Lower lobe of right lung (tissue), 2 donors: Measurements from ENCODE around the gene TMEM175. TPM values are rescaled to one million over a fixed set of nuclear protein-coding genes. Genes with fewer than 3 reads are reported as not detected.

ENCODE experiments used
- ATAC-seq, 2 donors: fragments of 200-7000 bp; cut with Tn5 transposase; one replicate each; pipeline ENCODE4 v1.9.1; 2020 to 2022; ENCODE audit warnings: mild to moderate bottlenecking in 2 of 2, moderate library complexity in 2 of 2
- DNase-seq: peaks from one replicate; pipeline ENCODE4 v3.0.0-alpha.2; 2020
- H3K27ac ChIP-seq: fragments of 200-600 bp; one replicate; pipeline ENCODE4 v1.8.0; 2022
- H3K27me3 ChIP-seq: fragments of 200-600 bp; one replicate; pipeline ENCODE4 v1.8.0; 2022; ENCODE audit warnings: low read depth
- H3K36me3 ChIP-seq: fragments of 200-600 bp; one replicate; pipeline ENCODE4 v1.8.0; 2022; ENCODE audit warnings: mild to moderate bottlenecking
- H3K4me1 ChIP-seq: fragments of 200-600 bp; one replicate; pipeline ENCODE4 v1.8.0; 2022
- H3K4me3 ChIP-seq: fragments of 200-600 bp; one replicate; pipeline ENCODE4 v1.8.0; 2022; ENCODE audit warnings: mild to moderate bottlenecking
- H3K9me3 ChIP-seq: fragments of 200-600 bp; one replicate; pipeline ENCODE4 v1.8.0; 2022
- CTCF ChIP-seq: fragments of 200-600 bp; IDR thresholded peaks from one replicate; pipeline ENCODE4 v1.8.0; 2022; ENCODE audit warnings: antibody characterized with exemption, mild to moderate bottlenecking
- intact Hi-C: fragments of 100-400 bp; cut with DNase I; formaldehyde crosslinking; loops from one replicate; pipeline ENCODE4 v1.11.0; 2022
- total RNA-seq: library from RNA; stranded (reverse); fragmentation: NEBNext Ultra II Directional; extraction: Animal tissue kit (Norgen Biotek cat#: 25700); gene quantifications from one replicate; pipeline ENCODE4 v1.2.1, GENCODE V29; 2021
- donor health status: DM: no; HTN: yes; CAD: no; lungs with severe emphysema.

Gene TMEM175
- total RNA-seq, 1 donor from 2014 or later, result 45.3 TPM

GRCh38 chr4:885353-885752 is 46.9 kb upstream of the TMEM175 start:
- H3K27ac ChIP-seq, result no peak overlapping the region
- DNase-seq (no peak), ATAC-seq (no peak)
- no peaks in the 10 kb centered on the region for H3K27me3 ChIP-seq
- intact Hi-C loops, result no loop called here
- no peaks in the 10 kb centered on the region for H3K9me3 ChIP-seq
- no peaks in the 10 kb centered on the region for H3K4me1 ChIP-seq
- no peak overlapping the region for H3K4me3 ChIP-seq
- TF ChIP-seq CTCF, result no peak
- H3K36me3 ChIP-seq, result peaks cover 89% of the 10 kb centered on the region

- Histone ChIP-seq H3K27me3 (no peaks in the 10 kb centered on the region), H3K9me3 (no peaks in the 10 kb centered on the region), H3K36me3 (peaks cover 88% of the 10 kb centered on the region), H3K4me1 (no peaks in the 10 kb centered on the region), H3K4me3 (no peak overlapping the region), H3K27ac (no peak overlapping the region)
- intact Hi-C loops, result no loop called here
- no peak for DNase-seq
- ATAC-seq, result no peak
- no peak for TF ChIP-seq CTCF
Measured at GRCh38 chr4:886244-886643, 46.0 kb upstream of the TMEM175 start.

- Histone ChIP-seq H3K9me3 (no peaks in the 10 kb centered on the region), H3K36me3 (peaks cover 88% of the 10 kb centered on the region), H3K4me1 (no peaks in the 10 kb centered on the region), H3K27ac (no peak overlapping the region), H3K27me3 (no peaks in the 10 kb centered on the region), H3K4me3 (no peak overlapping the region)
- DNase-seq, result no peak
- no peak for ATAC-seq
- intact Hi-C loops, result no loop called here
- no peak for TF ChIP-seq CTCF
Measured at GRCh38 chr4:887034-887763, 45.1 kb upstream of the TMEM175 start.

GRCh38 chr4:888029-888428 is 44.2 kb upstream of the TMEM175 start:
- no peak overlapping the region for H3K27ac ChIP-seq
- H3K4me1 ChIP-seq, result no peaks in the 10 kb centered on the region
- H3K4me3 ChIP-seq, result no peak overlapping the region
- DNase-seq (no peak), ATAC-seq (no peak)
- no peaks in the 10 kb centered on the region for H3K27me3 ChIP-seq
- TF ChIP-seq CTCF, result no peak
- peaks cover 88% of the 10 kb centered on the region for H3K36me3 ChIP-seq
- no peaks in the 10 kb centered on the region for H3K9me3 ChIP-seq
- intact Hi-C loops, result no loop called here

- H3K4me3 ChIP-seq, result no peak overlapping the region
- ATAC-seq (no peak), DNase-seq (no peak)
- no peaks in the 10 kb centered on the region for H3K27me3 ChIP-seq
- H3K36me3 ChIP-seq, result peaks cover 86% of the 10 kb centered on the region
- no peaks in the 10 kb centered on the region for H3K4me1 ChIP-seq
- intact Hi-C loops, result no loop called here
- no peak overlapping the region for H3K27ac ChIP-seq
- no peaks in the 10 kb centered on the region for H3K9me3 ChIP-seq
- no peak for TF ChIP-seq CTCF
Measured at GRCh38 chr4:889516-889915, 42.7 kb upstream of the TMEM175 start.
